Muscle layer of colon (tissue), 2 donors: ENCODE measurements around the gene RALGPS1.

Source experiments
- H3K27ac ChIP-seq: one replicate; pipeline ENCODE4 v1.7.0; 2013; ENCODE audit warnings: low read depth, mild to moderate bottlenecking, low read length, moderate library complexity
- H3K27me3 ChIP-seq, 2 donors: one replicate each; pipeline ENCODE4 v1.7.0; 2013; ENCODE audit warnings: low read length in 2 of 2, mild to moderate bottlenecking in 2 of 2; ENCODE audit not compliant: insufficient read depth in 2 of 2, control insufficient read depth in 1 of 2
- H3K36me3 ChIP-seq: one replicate; pipeline ENCODE4 v1.7.0; 2013; ENCODE audit warnings: mild to moderate bottlenecking, low read length; ENCODE audit not compliant: insufficient read depth
- H3K4me1 ChIP-seq: one replicate; pipeline ENCODE4 v1.7.0; 2013; ENCODE audit warnings: mild to moderate bottlenecking, low read length; ENCODE audit not compliant: insufficient read depth
- H3K4me3 ChIP-seq, 2 donors: one replicate each; pipeline ENCODE4 v1.7.0; 2013; ENCODE audit warnings: low read length in 2 of 2, low read depth in 1 of 2, mild to moderate bottlenecking in 1 of 2, moderate library complexity in 1 of 2
- H3K9ac ChIP-seq: one replicate; pipeline ENCODE4 v1.7.0; 2013; ENCODE audit warnings: low read length
- H3K9me3 ChIP-seq: one replicate; pipeline ENCODE4 v1.7.0; 2013; ENCODE audit warnings: mild to moderate bottlenecking, low read length
- donor health status: abdominal sarcoma.
- donor health status: Adenocarcinoma of cecum.

The RALGPS1 gene

DNA sequence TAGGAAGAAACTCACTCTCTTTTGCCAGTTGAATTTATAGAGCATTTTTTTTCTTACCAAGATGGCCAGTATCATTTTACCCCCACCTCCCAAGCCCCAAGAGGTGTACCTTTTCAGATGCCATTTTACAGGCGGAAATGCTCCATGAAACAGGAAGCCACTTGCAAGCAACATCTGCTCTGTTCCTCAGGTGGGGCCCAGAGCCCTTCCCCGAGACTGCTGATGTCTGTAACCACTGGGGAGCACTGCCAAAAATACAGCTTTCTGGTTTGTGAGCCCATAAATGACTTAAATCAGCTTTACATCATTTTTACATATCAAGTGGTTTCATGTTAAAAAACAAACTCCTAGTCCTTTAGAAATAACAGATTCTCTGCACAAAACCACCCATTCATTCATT lies 307.1 kb downstream of the RALGPS1 start:
- H3K27ac ChIP-seq: no peak overlapping the region
- no peaks in the 10 kb centered on the region for H3K9me3 ChIP-seq
- no peak overlapping the region for H3K9ac ChIP-seq
- peaks cover 15% of the 10 kb centered on the region for H3K4me1 ChIP-seq
- no peaks in the 10 kb centered on the region for H3K27me3 ChIP-seq
- H3K36me3 ChIP-seq: no peaks in the 10 kb centered on the region
- H3K4me3 ChIP-seq: no peak overlapping the region

DNA sequence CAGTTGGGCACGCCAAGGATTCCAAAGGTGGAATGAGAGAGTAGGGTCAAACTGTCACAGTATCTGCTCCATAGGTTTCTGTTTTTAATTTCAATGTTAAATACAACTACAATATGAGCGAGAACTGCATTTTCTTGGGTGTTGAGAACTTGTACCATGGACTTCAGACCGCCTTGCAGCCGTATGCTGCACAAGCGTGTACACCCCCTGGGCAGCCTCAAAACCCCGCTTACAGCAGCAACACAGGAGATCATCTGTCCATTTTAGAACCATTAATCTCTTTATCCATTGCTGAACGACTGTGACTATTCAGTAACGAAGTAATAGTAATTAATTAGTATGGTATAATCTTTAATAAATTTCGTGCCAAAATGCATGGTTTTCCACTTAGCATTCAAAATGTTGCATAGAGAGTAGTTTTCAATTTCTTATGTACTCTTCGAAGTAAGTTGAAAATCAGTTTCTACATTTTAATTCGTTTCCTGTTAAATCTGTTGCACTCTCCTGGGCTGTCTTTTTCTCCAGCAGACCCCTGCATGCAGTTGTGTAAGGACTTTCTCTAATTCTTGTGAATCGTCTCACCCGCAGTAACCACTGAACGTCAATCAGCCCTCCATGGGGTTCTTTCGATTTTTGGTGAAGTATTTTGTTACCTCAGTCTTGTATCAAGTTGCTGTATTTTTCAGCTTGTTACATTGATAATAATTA lies 308.0 kb downstream of the RALGPS1 start:
- no peak overlapping the region for H3K9ac ChIP-seq
- no peaks in the 10 kb centered on the region for H3K27me3 ChIP-seq
- no peaks in the 10 kb centered on the region for H3K9me3 ChIP-seq
- no peaks in the 10 kb centered on the region for H3K36me3 ChIP-seq
- no peak overlapping the region for H3K4me3 ChIP-seq
- H3K27ac ChIP-seq: no peak overlapping the region
- H3K4me1 ChIP-seq: peaks cover 15% of the 10 kb centered on the region

DNA sequence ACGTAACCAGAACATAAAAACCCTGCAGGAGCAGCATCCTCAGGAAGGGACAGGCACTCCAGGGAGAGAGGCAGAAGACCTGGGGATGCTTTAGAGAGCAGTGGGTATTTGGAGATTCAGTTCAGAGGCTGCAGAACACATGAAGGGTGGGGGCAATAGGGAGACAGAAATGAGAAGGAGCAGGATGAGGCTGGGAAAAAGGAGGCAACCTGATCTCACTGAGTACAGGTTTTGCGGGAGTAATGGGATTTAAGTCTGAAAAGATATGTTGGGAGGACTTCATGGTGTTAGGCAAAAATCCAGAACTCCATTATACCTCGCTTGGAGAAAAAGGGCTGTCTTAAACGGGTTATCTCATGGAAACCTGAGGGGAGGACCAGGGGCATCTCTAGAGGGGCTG lies 308.7 kb downstream of the RALGPS1 start:
- Histone ChIP-seq H3K9ac (no peak overlapping the region), H3K36me3 (no peaks in the 10 kb centered on the region), H3K4me1 (peaks cover 15% of the 10 kb centered on the region), H3K4me3 (no peak overlapping the region), H3K27me3 (no peaks in the 10 kb centered on the region), H3K9me3 (no peaks in the 10 kb centered on the region), H3K27ac (no peak overlapping the region)

DNA sequence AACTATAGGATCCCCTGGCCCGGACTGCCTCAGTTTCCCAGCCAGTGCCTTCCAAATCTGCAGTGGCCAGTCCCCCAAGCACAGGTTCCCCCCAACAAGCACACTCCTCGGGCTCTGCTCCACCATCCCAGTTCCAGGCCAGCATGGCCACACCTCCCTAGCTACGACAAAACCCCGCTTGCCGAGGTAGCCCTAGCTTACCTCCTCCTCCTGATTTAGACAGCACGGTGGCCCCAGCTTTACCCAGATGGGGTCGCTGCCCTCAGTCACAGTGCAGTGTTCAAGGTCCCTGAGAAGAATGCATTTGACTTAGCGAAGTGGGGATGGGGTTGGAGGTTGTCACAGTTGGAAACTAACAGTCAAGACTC lies 309.2 kb downstream of the RALGPS1 start:
- Histone ChIP-seq H3K4me3 (peak overlapping the region in 1 of 2 donors; percentile 53), H3K27ac (no peak overlapping the region), H3K9me3 (no peaks in the 10 kb centered on the region), H3K36me3 (no peaks in the 10 kb centered on the region), H3K9ac (no peak overlapping the region), H3K4me1 (peaks cover 15% of the 10 kb centered on the region), H3K27me3 (no peaks in the 10 kb centered on the region)

DNA sequence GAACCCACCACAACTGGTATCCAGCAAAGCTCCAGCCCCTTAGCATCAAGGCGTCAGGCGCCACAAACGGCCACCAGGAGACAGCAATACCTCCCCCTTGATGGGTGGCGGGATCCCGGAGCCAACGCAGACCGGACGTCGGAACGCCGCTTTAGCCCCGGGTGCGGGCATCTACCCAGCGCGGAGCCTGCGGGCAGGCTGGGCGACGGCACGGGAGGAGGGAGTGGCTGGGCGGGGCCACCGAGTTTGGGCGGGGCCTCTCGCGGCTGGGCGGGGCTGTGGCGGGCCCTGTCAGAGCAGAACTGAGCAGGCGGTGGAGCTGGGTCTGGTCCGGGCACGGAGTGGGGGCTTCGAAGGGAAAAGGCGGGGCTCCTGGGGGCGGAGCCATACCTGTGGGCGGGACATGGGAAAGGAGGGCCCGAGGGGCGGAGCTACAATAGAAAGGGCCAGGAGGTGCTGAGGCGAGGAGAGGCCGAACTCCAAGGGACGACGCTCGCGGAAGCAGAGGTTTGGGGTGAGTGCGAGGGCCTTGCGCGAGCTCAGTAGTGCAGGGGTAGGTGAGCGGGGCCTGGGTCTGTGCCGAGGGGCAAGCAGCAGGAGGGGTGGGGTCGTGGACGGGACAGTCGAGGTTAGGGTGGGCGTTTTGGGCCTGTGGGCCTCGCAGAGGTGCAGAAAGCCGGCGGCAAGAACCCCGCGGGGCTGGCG lies 309.7 kb downstream of the RALGPS1 start:
- Histone ChIP-seq H3K36me3 (no peaks in the 10 kb centered on the region), H3K4me3 (peak overlapping the region; percentile 49 to 53), H3K27ac (peak overlapping the region; percentile 19), H3K9ac (no peak overlapping the region), H3K9me3 (no peaks in the 10 kb centered on the region), H3K27me3 (no peaks in the 10 kb centered on the region), H3K4me1 (peaks cover 15% of the 10 kb centered on the region)

DNA sequence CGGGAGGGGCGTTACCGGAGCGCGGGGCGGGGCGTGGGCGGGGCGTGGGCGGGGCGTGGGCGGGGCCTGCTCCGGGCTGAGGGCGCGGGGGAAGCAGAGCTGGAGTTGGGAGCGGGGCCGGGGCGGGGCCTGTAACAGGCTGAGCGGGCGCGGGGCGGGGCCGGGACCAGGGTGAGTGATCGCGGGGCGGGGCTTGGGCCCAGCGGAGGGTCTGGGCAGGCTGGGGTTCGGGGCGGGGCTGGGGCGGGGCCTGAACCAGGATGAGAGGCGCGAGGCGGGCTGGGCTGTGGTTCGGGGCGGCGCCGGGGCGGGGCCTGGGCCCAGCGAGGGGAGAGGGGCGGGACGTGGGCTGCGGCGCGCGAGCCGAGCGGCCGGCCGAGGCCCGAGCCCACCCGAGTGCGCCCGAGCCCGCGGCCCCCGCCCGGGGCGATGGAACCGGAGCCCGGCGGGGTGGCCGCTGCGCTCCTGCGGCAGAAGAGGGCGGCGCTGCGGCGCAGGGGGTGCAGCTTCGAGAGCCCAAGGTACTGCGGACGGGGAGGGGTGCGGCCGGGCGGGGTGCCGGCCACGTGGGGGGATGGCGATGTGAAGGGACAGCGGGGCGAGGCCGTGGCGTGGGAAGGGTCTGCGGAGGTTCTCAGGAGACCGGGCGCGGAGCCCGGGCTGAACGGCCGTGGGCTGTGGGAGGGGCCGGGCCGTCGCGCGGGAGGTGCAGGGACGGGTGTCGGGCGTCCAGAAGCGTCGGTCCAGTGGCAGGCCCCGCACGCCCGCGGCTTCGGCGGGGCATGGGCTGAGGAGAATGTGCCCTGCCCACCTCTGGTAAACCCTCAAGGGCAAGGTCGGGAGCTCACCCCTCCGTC lies 310.5 kb downstream of the RALGPS1 start:
- Histone ChIP-seq H3K9ac (no peak overlapping the region), H3K27me3 (no peaks in the 10 kb centered on the region), H3K4me3 (peak overlapping the region; percentile 55 to 56), H3K36me3 (no peaks in the 10 kb centered on the region), H3K4me1 (peaks cover 15% of the 10 kb centered on the region), H3K9me3 (no peaks in the 10 kb centered on the region), H3K27ac (peak overlapping the region; percentile 66)

DNA sequence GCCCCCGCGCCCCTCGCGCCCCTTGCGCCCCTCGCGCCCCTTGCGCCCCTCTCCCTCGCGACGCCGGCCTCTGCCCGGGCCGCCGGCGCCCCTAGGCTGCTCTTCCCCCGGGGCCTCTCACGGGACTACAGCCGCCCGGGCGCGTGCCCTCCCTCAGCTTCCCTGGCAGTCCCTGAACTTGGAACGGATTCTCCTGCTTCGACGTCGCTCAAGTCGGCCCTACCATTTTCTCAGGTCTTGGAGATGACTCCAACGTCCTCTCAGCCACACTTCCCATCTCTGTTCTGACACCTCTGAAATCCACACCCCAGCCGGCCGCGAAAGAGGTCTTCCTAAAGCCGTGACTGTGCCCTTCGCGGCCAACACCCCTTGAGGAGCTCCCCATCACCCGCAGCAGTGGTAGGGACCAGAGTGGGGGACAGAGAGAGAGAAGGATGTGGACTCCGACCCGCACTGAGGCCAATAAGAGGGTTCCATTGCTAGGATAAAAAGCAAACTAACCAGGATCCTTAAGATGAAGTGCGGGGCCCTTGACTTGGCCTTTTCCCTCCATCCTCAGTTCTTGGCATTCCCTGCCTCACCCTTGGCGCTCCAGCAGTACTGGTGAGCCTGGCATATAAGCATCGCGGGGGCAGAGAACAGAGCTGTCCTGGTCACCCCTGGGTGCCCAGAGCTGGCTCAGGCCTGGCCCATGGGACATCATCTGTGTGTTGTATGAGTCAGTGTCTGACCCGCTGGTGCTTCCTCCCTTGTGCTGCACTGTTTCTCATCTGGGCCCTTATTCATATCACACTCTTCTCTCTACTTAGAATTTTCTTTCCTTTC lies 311.4 kb downstream of the RALGPS1 start:
- H3K27ac ChIP-seq: no peak overlapping the region
- H3K4me1 ChIP-seq: peaks cover 15% of the 10 kb centered on the region
- no peaks in the 10 kb centered on the region for H3K36me3 ChIP-seq
- H3K9ac ChIP-seq: no peak overlapping the region
- peak overlapping the region; percentile 23 to 56 for H3K4me3 ChIP-seq
- H3K9me3 ChIP-seq: no peaks in the 10 kb centered on the region
- no peaks in the 10 kb centered on the region for H3K27me3 ChIP-seq

DNA sequence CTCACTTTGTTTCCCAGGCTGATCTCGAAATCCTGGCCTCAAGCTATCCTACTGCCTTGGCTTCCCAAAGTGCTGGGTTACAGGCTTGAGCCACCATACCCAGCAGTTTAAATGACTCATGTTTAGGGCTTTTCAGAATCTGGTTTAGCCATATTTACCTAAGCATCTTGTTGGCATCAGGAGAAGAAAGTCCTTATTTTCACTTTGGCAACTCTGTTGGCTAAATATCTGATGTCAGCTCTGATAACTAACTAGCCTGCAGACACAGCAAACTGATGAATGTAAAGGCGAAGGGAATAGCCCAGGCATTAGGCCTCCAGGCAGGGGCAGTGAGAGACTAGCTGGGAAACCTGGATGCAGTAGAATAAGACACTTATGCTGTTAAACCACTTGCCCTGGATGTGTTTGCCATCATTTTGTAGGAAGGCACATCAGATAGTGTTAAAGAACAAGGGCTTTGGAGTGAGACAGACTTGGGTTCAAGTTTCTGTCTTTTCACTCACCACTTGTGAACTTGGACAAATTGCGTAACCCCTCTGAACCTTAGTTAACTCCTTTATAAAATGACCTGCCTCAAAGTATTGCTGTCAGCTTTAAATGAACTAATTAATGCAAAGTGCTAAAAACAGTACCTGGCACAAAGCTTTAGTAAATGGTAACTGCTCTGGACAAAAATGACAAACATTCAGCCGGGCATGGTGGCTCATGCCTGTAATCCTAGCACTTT lies 315.3 kb downstream of the RALGPS1 start:
- Histone ChIP-seq H3K9me3 (no peaks in the 10 kb centered on the region), H3K4me1 (peaks cover 9% of the 10 kb centered on the region), H3K27ac (no peak overlapping the region), H3K9ac (no peak overlapping the region), H3K4me3 (no peak overlapping the region), H3K36me3 (no peaks in the 10 kb centered on the region), H3K27me3 (no peaks in the 10 kb centered on the region)

DNA sequence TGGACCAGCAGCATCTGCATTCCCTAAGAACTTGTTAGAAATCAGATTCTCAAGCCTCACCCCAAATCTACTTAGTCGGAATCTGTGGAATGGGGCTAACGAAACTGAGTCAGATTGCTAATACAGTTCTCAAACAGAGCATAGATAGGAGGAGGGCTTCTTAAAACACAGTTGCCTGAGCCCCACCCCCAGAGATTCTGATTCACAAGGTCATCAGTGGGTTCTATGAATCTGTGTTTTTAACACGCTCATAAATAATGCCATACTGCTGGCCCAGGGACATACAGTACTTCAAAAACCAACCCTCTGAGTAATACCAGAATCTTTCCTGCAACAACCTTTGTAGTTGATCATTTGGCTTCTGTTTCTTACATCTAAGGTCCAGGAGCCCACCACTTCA lies 317.1 kb downstream of the RALGPS1 start:
- Histone ChIP-seq H3K36me3 (no peaks in the 10 kb centered on the region), H3K4me1 (no peaks in the 10 kb centered on the region), H3K27ac (no peak overlapping the region), H3K4me3 (no peak overlapping the region), H3K9me3 (no peaks in the 10 kb centered on the region), H3K27me3 (no peaks in the 10 kb centered on the region), H3K9ac (no peak overlapping the region)

DNA sequence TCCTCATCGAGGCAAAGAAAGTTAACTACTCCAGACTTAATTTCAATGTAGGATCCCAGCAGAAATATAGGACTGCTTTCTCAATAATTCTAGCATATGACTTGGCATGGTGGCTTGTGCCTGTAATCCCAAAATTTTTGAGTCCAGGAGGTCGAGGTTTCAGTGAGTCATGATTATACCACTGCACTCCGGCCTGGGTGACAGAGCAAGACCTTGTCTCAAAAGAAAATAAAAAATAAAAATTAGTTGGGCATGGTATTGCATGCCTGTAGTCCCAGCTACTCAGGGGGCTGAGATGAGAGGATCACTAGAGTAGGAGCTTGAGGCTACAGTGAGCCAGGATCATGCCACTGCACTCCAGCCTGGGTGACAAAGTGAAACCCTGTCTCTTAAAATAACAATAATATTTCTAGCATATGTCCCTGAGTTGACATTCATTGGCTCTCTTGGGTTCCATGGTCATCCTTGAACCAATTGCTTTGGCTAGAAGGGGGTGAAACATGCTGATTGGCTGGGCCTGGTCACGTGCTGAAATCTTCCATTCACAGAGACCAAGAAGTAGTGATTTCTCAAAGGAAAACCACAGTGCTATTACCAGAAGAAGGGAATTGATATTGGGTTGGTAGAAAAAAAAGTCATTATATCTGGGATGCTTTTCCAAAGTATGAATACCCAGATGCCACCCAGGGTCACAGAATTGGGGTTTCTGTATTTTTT lies 318.4 kb downstream of the RALGPS1 start:
- H3K36me3 ChIP-seq: no peaks in the 10 kb centered on the region
- no peaks in the 10 kb centered on the region for H3K9me3 ChIP-seq
- H3K27ac ChIP-seq: no peak overlapping the region
- no peaks in the 10 kb centered on the region for H3K27me3 ChIP-seq
- no peak overlapping the region for H3K9ac ChIP-seq
- H3K4me1 ChIP-seq: no peaks in the 10 kb centered on the region
- H3K4me3 ChIP-seq: no peak overlapping the region
